NCI-H1694 treated with DMSO at 0.1 percent for 48 hours (cell line): ENCODE data around the gene AJUBA.
"Not testable (repeated sequence)": the region's sequence is repeated elsewhere in the genome, so short reads cannot be mapped to it uniquely, and the experiment has no call there.

Source experiments
- DNase-seq: peaks from one replicate; lab custom pipeline; 2025; lab: John Stamatoyannopoulos, UW

Gene AJUBA

GRCh38 chr14:22982477-22983245, at the start of gene AJUBA:
Gene AJUBA (minus strand): TSS chr14:22982551. CDS start chr14:22982266, 285 bp downstream.
- peak; percentile 63 for DNase-seq

GRCh38 chr14:23030936-23031335, 48.6 kb upstream of the AJUBA start:
- no peak for DNase-seq

GRCh38 chr14:23028799-23029198, 46.4 kb upstream of the AJUBA start:
- no peak for DNase-seq

- peak; percentile 93 for DNase-seq
Measured at GRCh38 chr14:23025151-23025814, 42.9 kb upstream of the AJUBA start.

GRCh38 chr14:23024612-23025075, 42.3 kb upstream of the AJUBA start:
- no peak for DNase-seq

GRCh38 chr14:23023795-23024152, 41.4 kb upstream of the AJUBA start:
- no peak for DNase-seq

GRCh38 chr14:23023022-23023794, 40.9 kb upstream of the AJUBA start:
- DNase-seq: no peak

- no peak for DNase-seq
Measured at GRCh38 chr14:23021889-23022442, 39.6 kb upstream of the AJUBA start.

- DNase-seq: no peak
Measured at GRCh38 chr14:23021434-23021833, 39.1 kb upstream of the AJUBA start.

GRCh38 chr14:23020143-23021128, 38.1 kb upstream of the AJUBA start:
- no peak for DNase-seq

- DNase-seq: no peak
Measured at GRCh38 chr14:23018107-23018506, 35.8 kb upstream of the AJUBA start.

GRCh38 chr14:23017091-23017490, 34.7 kb upstream of the AJUBA start:
- DNase-seq: no peak

GRCh38 chr14:23015618-23016017, 33.3 kb upstream of the AJUBA start:
- no peak for DNase-seq

- DNase-seq: not testable (repeated sequence)
Measured at GRCh38 chr14:23013749-23014054, 31.4 kb upstream of the AJUBA start.

- DNase-seq: peak; percentile 19
Measured at GRCh38 chr14:23013054-23013748, 30.9 kb upstream of the AJUBA start.

GRCh38 chr14:23009939-23010726, 27.8 kb upstream of the AJUBA start, which contains the start of gene C14orf93:
Gene C14orf93 (minus strand): TSS chr14:23010143. CDS start chr14:22999023, 11,120 bp downstream.
- peak; percentile 58 for DNase-seq

- no peak for DNase-seq
Measured at GRCh38 chr14:23009483-23009938, 27.2 kb upstream of the AJUBA start.

- DNase-seq: no peak
Measured at GRCh38 chr14:23008831-23009230, 26.5 kb upstream of the AJUBA start.

GRCh38 chr14:23006544-23007419, 24.4 kb upstream of the AJUBA start:
- peak; percentile 99 for DNase-seq
